Measurements from ENCODE around the gene RESF1.

The RESF1 gene

DNA sequence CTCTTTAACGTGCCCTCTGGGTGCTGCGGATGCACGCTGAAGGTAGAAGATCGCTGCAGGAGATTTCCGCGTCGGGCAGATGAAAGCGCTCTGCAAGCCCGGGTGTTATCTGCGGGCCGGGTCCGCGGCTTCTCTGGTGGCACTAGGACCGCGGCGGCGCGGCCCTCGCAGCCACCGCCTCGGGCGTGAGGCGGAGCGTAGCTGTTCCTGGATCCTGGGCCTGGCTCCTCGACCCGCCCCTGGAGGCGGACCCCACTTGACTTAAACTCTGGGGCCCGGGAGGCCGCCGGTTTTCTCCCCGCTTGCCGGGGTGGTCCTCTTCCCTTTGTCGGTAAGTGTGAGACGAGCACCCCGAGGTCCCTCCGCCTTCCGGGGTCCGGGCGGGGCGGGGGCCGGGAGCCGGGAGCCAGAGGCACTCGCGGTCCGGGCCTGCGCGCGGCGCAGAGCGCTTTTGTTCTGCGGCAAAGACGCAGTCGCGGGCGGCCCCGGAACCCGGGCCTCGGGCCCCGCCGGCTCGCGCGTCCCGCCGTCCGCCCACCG, at the start of gene RESF1 (continued):
- TF ChIP-seq, protein P1, sequence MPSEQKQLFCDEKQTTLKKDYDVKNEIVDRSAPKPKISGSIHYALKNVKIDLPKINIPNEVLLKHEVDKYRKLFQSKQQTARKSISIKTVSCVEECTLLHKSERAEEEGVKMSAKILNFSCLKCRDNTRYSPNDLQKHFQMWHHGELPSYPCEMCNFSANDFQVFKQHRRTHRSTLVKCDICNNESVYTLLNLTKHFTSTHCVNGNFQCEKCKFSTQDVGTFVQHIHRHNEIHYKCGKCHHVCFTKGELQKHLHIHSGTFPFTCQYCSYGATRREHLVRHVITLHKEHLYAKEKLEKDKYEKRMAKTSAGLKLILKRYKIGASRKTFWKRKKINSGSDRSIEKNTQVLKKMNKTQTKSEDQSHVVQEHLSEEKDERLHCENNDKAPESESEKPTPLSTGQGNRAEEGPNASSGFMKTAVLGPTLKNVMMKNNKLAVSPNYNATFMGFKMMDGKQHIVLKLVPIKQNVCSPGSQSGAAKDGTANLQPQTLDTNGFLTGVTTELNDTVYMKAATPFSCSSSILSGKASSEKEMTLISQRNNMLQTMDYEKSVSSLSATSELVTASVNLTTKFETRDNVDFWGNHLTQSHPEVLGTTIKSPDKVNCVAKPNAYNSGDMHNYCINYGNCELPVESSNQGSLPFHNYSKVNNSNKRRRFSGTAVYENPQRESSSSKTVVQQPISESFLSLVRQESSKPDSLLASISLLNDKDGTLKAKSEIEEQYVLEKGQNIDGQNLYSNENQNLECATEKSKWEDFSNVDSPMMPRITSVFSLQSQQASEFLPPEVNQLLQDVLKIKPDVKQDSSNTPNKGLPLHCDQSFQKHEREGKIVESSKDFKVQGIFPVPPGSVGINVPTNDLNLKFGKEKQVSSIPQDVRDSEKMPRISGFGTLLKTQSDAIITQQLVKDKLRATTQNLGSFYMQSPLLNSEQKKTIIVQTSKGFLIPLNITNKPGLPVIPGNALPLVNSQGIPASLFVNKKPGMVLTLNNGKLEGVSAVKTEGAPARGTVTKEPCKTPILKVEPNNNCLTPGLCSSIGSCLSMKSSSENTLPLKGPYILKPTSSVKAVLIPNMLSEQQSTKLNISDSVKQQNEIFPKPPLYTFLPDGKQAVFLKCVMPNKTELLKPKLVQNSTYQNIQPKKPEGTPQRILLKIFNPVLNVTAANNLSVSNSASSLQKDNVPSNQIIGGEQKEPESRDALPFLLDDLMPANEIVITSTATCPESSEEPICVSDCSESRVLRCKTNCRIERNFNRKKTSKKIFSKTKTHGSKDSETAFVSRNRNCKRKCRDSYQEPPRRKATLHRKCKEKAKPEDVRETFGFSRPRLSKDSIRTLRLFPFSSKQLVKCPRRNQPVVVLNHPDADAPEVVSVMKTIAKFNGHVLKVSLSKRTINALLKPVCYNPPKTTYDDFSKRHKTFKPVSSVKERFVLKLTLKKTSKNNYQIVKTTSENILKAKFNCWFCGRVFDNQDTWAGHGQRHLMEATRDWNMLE (tag by site-specific recombination; conservative IDR thresholded peaks at IDR 0.05; ENCODE audit: low read depth), result no peak; the same call in 1 of the 2 replicates
- TF ChIP-seq, protein P2, sequence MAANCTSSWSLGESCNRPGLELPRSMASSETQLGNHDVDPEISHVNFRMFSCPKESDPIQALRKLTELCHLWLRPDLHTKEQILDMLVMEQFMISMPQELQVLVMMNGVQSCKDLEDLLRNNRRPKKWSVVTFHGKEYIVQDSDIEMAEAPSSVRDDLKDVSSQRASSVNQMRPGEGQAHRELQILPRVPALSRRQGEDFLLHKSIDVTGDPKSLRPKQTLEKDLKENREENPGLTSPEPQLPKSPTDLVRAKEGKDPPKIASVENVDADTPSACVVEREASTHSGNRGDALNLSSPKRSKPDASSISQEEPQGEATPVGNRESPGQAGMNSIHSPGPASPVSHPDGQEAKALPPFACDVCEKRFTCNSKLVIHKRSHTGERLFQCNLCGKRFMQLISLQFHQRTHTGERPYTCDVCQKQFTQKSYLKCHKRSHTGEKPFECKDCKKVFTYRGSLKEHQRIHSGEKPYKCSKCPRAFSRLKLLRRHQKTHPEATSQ (tag by site-specific recombination; IDR thresholded peaks at IDR 0.05), result no peak
- TF ChIP-seq ZNF660 (tag by site-specific recombination; IDR thresholded peaks at IDR 0.05) (peak; percentile 95), REPIN1 (tag by site-specific recombination; IDR thresholded peaks at IDR 0.05; ENCODE audit: low read depth) (no peak), BCL11A (tag by site-specific recombination; IDR thresholded peaks at IDR 0.05; ENCODE audit: low read depth) (no peak), MEIS1 (CRISPR knock-in tag; IDR thresholded peaks at IDR 0.05; ENCODE audit: borderline replicate concordance) (no peak), ZNF239 (tag by site-specific recombination; IDR thresholded peaks at IDR 0.05) (no peak), ZNF548 (tag by site-specific recombination; IDR thresholded peaks at IDR 0.05) (no peak), KLF16 (tag by site-specific recombination; IDR thresholded peaks at IDR 0.05) (peak; percentile 55; the same call in 1 of the 2 replicates), ZNF184 (tag by site-specific recombination; IDR thresholded peaks at IDR 0.05) (peak; percentile 34; the same call in 1 of the 2 replicates), FEZF1 (tag by site-specific recombination; IDR thresholded peaks at IDR 0.05) (no peak), ZBTB8A (tag by site-specific recombination; IDR thresholded peaks at IDR 0.05) (peak; percentile 72), ZNF555 (tag by site-specific recombination; conservative IDR thresholded peaks at IDR 0.05) (no peak), ZNF433 (tag by site-specific recombination; IDR thresholded peaks at IDR 0.05; ENCODE audit: low read depth) (no peak), ZNF560 (tag by site-specific recombination; IDR thresholded peaks at IDR 0.05; ENCODE audit: borderline replicate concordance) (no peak)
- TF ChIP-seq, protein P3, sequence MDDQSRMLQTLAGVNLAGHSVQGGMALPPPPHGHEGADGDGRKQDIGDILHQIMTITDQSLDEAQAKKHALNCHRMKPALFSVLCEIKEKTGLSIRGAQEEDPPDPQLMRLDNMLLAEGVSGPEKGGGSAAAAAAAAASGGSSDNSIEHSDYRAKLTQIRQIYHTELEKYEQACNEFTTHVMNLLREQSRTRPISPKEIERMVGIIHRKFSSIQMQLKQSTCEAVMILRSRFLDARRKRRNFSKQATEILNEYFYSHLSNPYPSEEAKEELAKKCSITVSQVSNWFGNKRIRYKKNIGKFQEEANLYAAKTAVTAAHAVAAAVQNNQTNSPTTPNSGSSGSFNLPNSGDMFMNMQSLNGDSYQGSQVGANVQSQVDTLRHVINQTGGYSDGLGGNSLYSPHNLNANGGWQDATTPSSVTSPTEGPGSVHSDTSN (CRISPR knock-in tag; IDR thresholded peaks at IDR 0.05), result peak; percentile 39; the same call in 1 of the 2 replicates
- TF ChIP-seq, protein P4, sequence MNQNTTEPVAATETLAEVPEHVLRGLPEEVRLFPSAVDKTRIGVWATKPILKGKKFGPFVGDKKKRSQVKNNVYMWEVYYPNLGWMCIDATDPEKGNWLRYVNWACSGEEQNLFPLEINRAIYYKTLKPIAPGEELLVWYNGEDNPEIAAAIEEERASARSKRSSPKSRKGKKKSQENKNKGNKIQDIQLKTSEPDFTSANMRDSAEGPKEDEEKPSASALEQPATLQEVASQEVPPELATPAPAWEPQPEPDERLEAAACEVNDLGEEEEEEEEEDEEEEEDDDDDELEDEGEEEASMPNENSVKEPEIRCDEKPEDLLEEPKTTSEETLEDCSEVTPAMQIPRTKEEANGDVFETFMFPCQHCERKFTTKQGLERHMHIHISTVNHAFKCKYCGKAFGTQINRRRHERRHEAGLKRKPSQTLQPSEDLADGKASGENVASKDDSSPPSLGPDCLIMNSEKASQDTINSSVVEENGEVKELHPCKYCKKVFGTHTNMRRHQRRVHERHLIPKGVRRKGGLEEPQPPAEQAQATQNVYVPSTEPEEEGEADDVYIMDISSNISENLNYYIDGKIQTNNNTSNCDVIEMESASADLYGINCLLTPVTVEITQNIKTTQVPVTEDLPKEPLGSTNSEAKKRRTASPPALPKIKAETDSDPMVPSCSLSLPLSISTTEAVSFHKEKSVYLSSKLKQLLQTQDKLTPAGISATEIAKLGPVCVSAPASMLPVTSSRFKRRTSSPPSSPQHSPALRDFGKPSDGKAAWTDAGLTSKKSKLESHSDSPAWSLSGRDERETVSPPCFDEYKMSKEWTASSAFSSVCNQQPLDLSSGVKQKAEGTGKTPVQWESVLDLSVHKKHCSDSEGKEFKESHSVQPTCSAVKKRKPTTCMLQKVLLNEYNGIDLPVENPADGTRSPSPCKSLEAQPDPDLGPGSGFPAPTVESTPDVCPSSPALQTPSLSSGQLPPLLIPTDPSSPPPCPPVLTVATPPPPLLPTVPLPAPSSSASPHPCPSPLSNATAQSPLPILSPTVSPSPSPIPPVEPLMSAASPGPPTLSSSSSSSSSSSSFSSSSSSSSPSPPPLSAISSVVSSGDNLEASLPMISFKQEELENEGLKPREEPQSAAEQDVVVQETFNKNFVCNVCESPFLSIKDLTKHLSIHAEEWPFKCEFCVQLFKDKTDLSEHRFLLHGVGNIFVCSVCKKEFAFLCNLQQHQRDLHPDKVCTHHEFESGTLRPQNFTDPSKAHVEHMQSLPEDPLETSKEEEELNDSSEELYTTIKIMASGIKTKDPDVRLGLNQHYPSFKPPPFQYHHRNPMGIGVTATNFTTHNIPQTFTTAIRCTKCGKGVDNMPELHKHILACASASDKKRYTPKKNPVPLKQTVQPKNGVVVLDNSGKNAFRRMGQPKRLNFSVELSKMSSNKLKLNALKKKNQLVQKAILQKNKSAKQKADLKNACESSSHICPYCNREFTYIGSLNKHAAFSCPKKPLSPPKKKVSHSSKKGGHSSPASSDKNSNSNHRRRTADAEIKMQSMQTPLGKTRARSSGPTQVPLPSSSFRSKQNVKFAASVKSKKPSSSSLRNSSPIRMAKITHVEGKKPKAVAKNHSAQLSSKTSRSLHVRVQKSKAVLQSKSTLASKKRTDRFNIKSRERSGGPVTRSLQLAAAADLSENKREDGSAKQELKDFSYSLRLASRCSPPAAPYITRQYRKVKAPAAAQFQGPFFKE (tag by site-specific recombination; IDR thresholded peaks at IDR 0.05; ENCODE audit: borderline replicate concordance), result no peak
- TF ChIP-seq, protein P5, sequence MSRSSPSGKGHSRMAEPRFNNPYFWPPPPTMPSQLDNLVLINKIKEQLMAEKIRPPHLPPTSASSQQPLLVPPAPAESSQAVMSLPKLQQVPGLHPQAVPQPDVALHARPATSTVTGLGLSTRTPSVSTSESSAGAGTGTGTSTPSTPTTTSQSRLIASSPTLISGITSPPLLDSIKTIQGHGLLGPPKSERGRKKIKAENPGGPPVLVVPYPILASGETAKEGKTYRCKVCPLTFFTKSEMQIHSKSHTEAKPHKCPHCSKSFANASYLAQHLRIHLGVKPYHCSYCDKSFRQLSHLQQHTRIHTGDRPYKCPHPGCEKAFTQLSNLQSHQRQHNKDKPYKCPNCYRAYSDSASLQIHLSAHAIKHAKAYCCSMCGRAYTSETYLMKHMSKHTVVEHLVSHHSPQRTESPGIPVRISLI (tag by site-specific recombination; IDR thresholded peaks at IDR 0.05), result no peak

Data from HEK293 (cell line).